Caco-2 (cell line): ENCODE results near the gene RASGRF1. TPM values are rescaled to one million over a fixed set of nuclear protein-coding genes. Genes with fewer than 3 reads are reported as not detected.

Experiments used
- BruUV-seq: library from RNA; stranded (reverse); fragments of 400-500 nt; replicated peaks from 2 replicates; lab custom pipeline; 2021; lab: Mats Ljungman, UMichigan
- CTCF ChIA-PET: fragments of 300-600 bp; sonication (Branson Sonifier 250); formaldehyde crosslinking; loops from one replicate; lab custom pipeline; 2022; ENCODE audit warnings: antibody characterized with exemption; lab: Charles Lee
- POLR2A ChIA-PET: fragments of 300-600 bp; sonication (Branson Sonifier 250); formaldehyde crosslinking; loops from one replicate; lab custom pipeline; 2022; ENCODE audit warnings: antibody characterized with exemption; lab: Charles Lee
- DNase-seq, 2 experiments: peaks; one replicate each; pipeline versions ENCODE4 v3.0.0 to v3.0.0-alpha.2; 2020 to 2022
- H3K27me3 ChIP-seq: replicated peaks from 2 replicates; pipeline ENCODE4 v1.6.0; 2011; ENCODE audit warnings: low read length; ENCODE audit not compliant: control insufficient read depth, insufficient read depth
- H3K36me3 ChIP-seq: 2 replicates; pipeline ENCODE4 v1.5.1; 2011; ENCODE audit warnings: low read length; ENCODE audit not compliant: control insufficient read depth, insufficient read depth
- H3K4me1 ChIP-seq: fragments of 250-450 bp; sonication (Bioruptor Pico); 2 replicates; pipeline ENCODE4 v1.5.1; 2020; ENCODE audit warnings: mild to moderate bottlenecking
- H3K4me3 ChIP-seq: 2 replicates; pipeline ENCODE4 v1.5.1; 2011; ENCODE audit warnings: low read depth, mild to moderate bottlenecking, control low read depth, low read length
- H3K9me3 ChIP-seq: fragments of 250-450 bp; sonication (Bioruptor Pico); 2 replicates; pipeline ENCODE4 v1.5.1; 2020; ENCODE audit warnings: mild to moderate bottlenecking, moderate library complexity
- H3K27ac Mint-ChIP-seq: one replicate; pipeline ENCODE4 v1.8.0; 2022; ENCODE audit warnings: mixed read lengths; ENCODE audit not compliant: unreplicated experiment
- H3K27me3 Mint-ChIP-seq: one replicate; pipeline ENCODE4 v1.8.0; 2022; ENCODE audit warnings: mixed read lengths; ENCODE audit not compliant: insufficient read depth, unreplicated experiment
- H3K36me3 Mint-ChIP-seq: one replicate; pipeline ENCODE4 v1.8.0; 2022; ENCODE audit warnings: mild to moderate bottlenecking, mixed read lengths; ENCODE audit not compliant: insufficient read depth, unreplicated experiment
- H3K4me1 Mint-ChIP-seq: one replicate; pipeline ENCODE4 v1.8.0; 2022; ENCODE audit warnings: low read depth, mixed read lengths; ENCODE audit not compliant: unreplicated experiment
- H3K4me3 Mint-ChIP-seq: one replicate; pipeline ENCODE4 v1.8.0; 2022; ENCODE audit warnings: mild to moderate bottlenecking, moderate library complexity, mixed read lengths; ENCODE audit not compliant: unreplicated experiment
- H3K9me3 Mint-ChIP-seq: one replicate; pipeline ENCODE4 v1.8.0; 2022; ENCODE audit warnings: mixed read lengths; ENCODE audit not compliant: unreplicated experiment
- CTCF ChIP-seq, 2 experiments: fragments of 200-600 bp in 1 of 2; IDR thresholded peaks; 1 replicate in 1 of 2; 2 replicates in 1 of 2; pipeline versions ENCODE4 v1.5.1 to v1.8.0; 2011 to 2022; ENCODE audit warnings: antibody characterized with exemption in 1 of 2, control low read depth in 1 of 2, inconsistent platforms in 1 of 2, low read depth in 1 of 2, low read length in 1 of 2, mild to moderate bottlenecking in 1 of 2, moderate library complexity in 1 of 2; ENCODE audit not compliant: insufficient read depth in 1 of 2, severe bottlenecking in 1 of 2, unreplicated experiment in 1 of 2
- intact Hi-C: fragments of 100-400 bp; cut with micrococcal nuclease; formaldehyde crosslinking; loops from one replicate; pipeline ENCODE4 v1.10.0; 2022; ENCODE audit not compliant: unreplicated experiment
- total RNA-seq: library from RNA; stranded (reverse); gene quantifications from 2 replicates; pipeline ENCODE4 v1.2.3, GENCODE V29; 2022

RASGRF1 gene
- total RNA-seq, 1 experiment from 2014 or later, result 0.57 TPM

GRCh38 chr15:78921517-78921916, 169.1 kb downstream of the RASGRF1 start:
- intact Hi-C loops, result no loop called here
- no peak for TF ChIP-seq CTCF (IDR thresholded peaks at IDR 0.05; ENCODE audit: insufficient read depth in 1 of 2, low read depth in 1 of 2, low read length in 1 of 2, severe bottlenecking in 1 of 2, unreplicated experiment in 1 of 2)
- Mint-ChIP-seq H3K4me1 (no peaks in the 10 kb centered on the region), H3K36me3 (peaks cover 63% of the 10 kb centered on the region), H3K9me3 (no peaks in the 10 kb centered on the region), H3K27me3 (no peaks in the 10 kb centered on the region), H3K27ac (no peak overlapping the region), H3K4me3 (no peak overlapping the region)
- H3K27me3 ChIP-seq, result no peaks in the 10 kb centered on the region
- no TSS peak for BruUV-seq
- POLR2A ChIA-PET, result interaction anchor here (0.5 kb wide), 1 partner anchor 47 kb away, joined by 4 read pairs; no protein-coding TSS in a partner anchor
- CTCF ChIA-PET, result no interaction called here
- H3K9me3 ChIP-seq, result no peaks in the 10 kb centered on the region
- H3K4me3 ChIP-seq, result no peak overlapping the region
- DNase-seq, result no peak
- H3K36me3 ChIP-seq, result 0 out of 2 replicates have a peak, but pooled peaks cover 2% of the 10 kb centered on the region
- H3K4me1 ChIP-seq, result peaks cover 8% of the 10 kb centered on the region

- TF ChIP-seq CTCF (IDR thresholded peaks at IDR 0.05; ENCODE audit: insufficient read depth in 1 of 2, low read depth in 1 of 2, low read length in 1 of 2, severe bottlenecking in 1 of 2, unreplicated experiment in 1 of 2), result no peak
- BruUV-seq, result no TSS peak
- Mint-ChIP-seq H3K4me3 (no peak overlapping the region), H3K27ac (no peak overlapping the region), H3K27me3 (no peaks in the 10 kb centered on the region), H3K9me3 (no peaks in the 10 kb centered on the region), H3K4me1 (no peaks in the 10 kb centered on the region), H3K36me3 (peaks cover 46% of the 10 kb centered on the region)
- intact Hi-C loops, result no loop called here
- Histone ChIP-seq H3K4me3 (no peak overlapping the region), H3K27me3 (no peaks in the 10 kb centered on the region), H3K9me3 (no peaks in the 10 kb centered on the region), H3K4me1 (peaks cover 8% of the 10 kb centered on the region), H3K36me3 (0 out of 2 replicates have a peak, but pooled peaks cover 2% of the 10 kb centered on the region)
- ChIA-PET POLR2A (no interaction called here), CTCF (no interaction called here)
- no peak for DNase-seq
Observed at GRCh38 chr15:78917888-78918287, 172.7 kb downstream of the RASGRF1 start.

- Mint-ChIP-seq H3K27ac (no peak overlapping the region), H3K27me3 (no peaks in the 10 kb centered on the region), H3K36me3 (peaks cover 41% of the 10 kb centered on the region), H3K9me3 (no peaks in the 10 kb centered on the region), H3K4me1 (no peaks in the 10 kb centered on the region), H3K4me3 (no peak overlapping the region)
- no TSS peak for BruUV-seq
- Histone ChIP-seq H3K9me3 (no peaks in the 10 kb centered on the region), H3K36me3 (no peaks in the 10 kb centered on the region), H3K4me3 (no peak overlapping the region), H3K4me1 (peaks cover 8% of the 10 kb centered on the region), H3K27me3 (no peaks in the 10 kb centered on the region)
- DNase-seq, result no peak
- TF ChIP-seq CTCF (IDR thresholded peaks at IDR 0.05; ENCODE audit: insufficient read depth in 1 of 2, low read depth in 1 of 2, low read length in 1 of 2, severe bottlenecking in 1 of 2, unreplicated experiment in 1 of 2), result no peak
- POLR2A ChIA-PET, result no interaction called here
- intact Hi-C loops, result no loop called here
- CTCF ChIA-PET, result interaction anchor here (0.9 kb wide), 1 partner anchor 63 kb away, joined by 5 read pairs; no protein-coding TSS in a partner anchor
Observed at GRCh38 chr15:78916088-78916487, 174.5 kb downstream of the RASGRF1 start.
